Stomach (tissue), 9 donors: Measurements from ENCODE around the gene EHD3. TPM values are rescaled to one million over a fixed set of nuclear protein-coding genes. Genes with fewer than 3 reads are reported as not detected.

Experiments
- DNase-seq, 2 donors: peaks; one replicate each; pipeline versions ENCODE4 v3.0.0 to v3.0.0-alpha.2; 2013 to 2019
- H3K27ac ChIP-seq, 5 donors: fragments of 200-600 bp in 4 of 5; sonication (generic) in 4 of 5; one replicate each; pipeline ENCODE4 v1.5.1; 2013 to 2019; ENCODE audit warnings: mild to moderate bottlenecking in 1 of 5, moderate library complexity in 1 of 5
- H3K27me3 ChIP-seq, 3 donors: fragments of 200-600 bp; sonication (generic); one replicate each; pipeline ENCODE4 v1.5.1; 2017 to 2019; ENCODE audit warnings: mixed run types in 1 of 3
- H3K36me3 ChIP-seq, 4 donors: fragments of 200-600 bp; sonication (generic); 1 replicate in 3 of 4; 2 replicates in 1 of 4; pipeline ENCODE4 v1.5.1; 2016 to 2019
- H3K4me1 ChIP-seq, 4 donors: fragments of 200-600 bp; sonication (generic); one replicate each; pipeline ENCODE4 v1.5.1; 2016 to 2019
- H3K4me3 ChIP-seq, 4 donors: fragments of 200-600 bp; sonication (generic) in 3 of 4; one replicate each; pipeline ENCODE4 v1.5.1; 2016 to 2019; ENCODE audit warnings: mild to moderate bottlenecking in 1 of 4
- H3K9me3 ChIP-seq, 4 donors: fragments of 200-600 bp; sonication (generic); one replicate each; pipeline ENCODE4 v1.5.1; 2016 to 2019
- CTCF ChIP-seq, 7 experiments: fragments of 450-650 bp in 4 of 7; fragments of 200-600 bp in 3 of 7; sonication (generic) in 3 of 7; IDR thresholded peaks; one replicate each; pipeline ENCODE4 v1.5.1; 2016 to 2019; ENCODE audit warnings: antibody characterized with exemption in 7 of 7, control low read depth in 2 of 7, mild to moderate bottlenecking in 1 of 7
- EP300 ChIP-seq: sonication (generic); formaldehyde crosslinking; IDR thresholded peaks from one replicate; pipeline ENCODE4 v1.6.1; 2017; ENCODE audit warnings: antibody characterized with exemption
- POLR2A ChIP-seq, 4 donors: fragments of 450-650 bp; IDR thresholded peaks; one replicate each; pipeline ENCODE4 v1.6.1; 2016; ENCODE audit warnings: antibody characterized with exemption in 4 of 4, control low read depth in 2 of 4, mild to moderate bottlenecking in 1 of 4, moderate library complexity in 1 of 4
- POLR2AphosphoS5 ChIP-seq, 3 donors: sonication (generic); formaldehyde crosslinking; IDR thresholded peaks; one replicate each; pipeline ENCODE4 v1.6.1; 2016; ENCODE audit warnings: antibody characterized with exemption in 3 of 3
- WGBS, 5 donors: extraction: QIAGEN DNeasy Blood & Tissue Kit in 3 of 5; methylation state at CpG; one replicate each; pipeline versions ENCODE4 v1.1.5 to v1.1.7; 2013 to 2018; 5-methylcytosine and 5-hydroxymethylcytosine counted together
- intact Hi-C: fragments of 100-400 bp; cut with DNase I; formaldehyde crosslinking; loops from one replicate; pipeline ENCODE4 v1.15.1; 2023; ENCODE audit warnings: low total_unique reads
- polyA plus RNA-seq, 3 donors: library from polyadenylated mRNA; stranded (reverse); fragments of 200-250 nt; gene quantifications; one replicate each; pipeline ENCODE4 v1.2.3, GENCODE V29; 2013
- total RNA-seq, 5 donors: library from RNA; depleted of rRNA; stranded (reverse); fragments of >200 nt; gene quantifications; one replicate each; pipeline versions ENCODE4 v1.1.0 to v1.2.3, GENCODE V29; 2014 to 2016
- donor health status: healthy with polysubstance abuse.
- donor health status: Bipolar disorder and iron deficiency.
- donor health status: healthy.

EHD3 gene
- total and polyA plus RNA-seq, 8 donors = 0.45 to 7.5 (median 3.6) TPM

- H3K4me3 ChIP-seq = no peak overlapping the region
- DNase-seq = no peak
- intact Hi-C loops = no loop called here
- peaks cover 0 to 6% (median 0%) of the 10 kb centered on the region in 3 donors for H3K27me3 ChIP-seq
- TF ChIP-seq POLR2AphosphoS5 (IDR thresholded peaks at IDR 0.05) = no peak
- TF ChIP-seq EP300 = no peak
- no peak for TF ChIP-seq CTCF (IDR thresholded peaks at IDR 0.05)
- no peak for TF ChIP-seq POLR2A (IDR thresholded peaks at IDR 0.05)
- no peak overlapping the region for H3K27ac ChIP-seq
- H3K9me3 ChIP-seq = no peaks in the 10 kb centered on the region
- no peaks in the 10 kb centered on the region for H3K4me1 ChIP-seq
- no peaks in the 10 kb centered on the region for H3K36me3 ChIP-seq
- 73 to 90% (median 83%) methylated on average over 4 of the region's 4 CpGs for WGBS, 5 donors
Observed at GRCh38 chr2:31189141-31189540, 44.8 kb upstream of the EHD3 start.

GRCh38 chr2:31190188-31190587, 43.8 kb upstream of the EHD3 start:
- no peak overlapping the region for H3K27ac ChIP-seq
- no peak overlapping the region for H3K4me3 ChIP-seq
- no peaks in the 10 kb centered on the region for H3K36me3 ChIP-seq
- 74 to 86% (median 82%) methylated on average over 1 of the region's 1 CpG for WGBS, 5 donors
- no peak for TF ChIP-seq EP300
- TF ChIP-seq CTCF (IDR thresholded peaks at IDR 0.05) = no peak
- no peak for TF ChIP-seq POLR2A (IDR thresholded peaks at IDR 0.05)
- no peak for TF ChIP-seq POLR2AphosphoS5 (IDR thresholded peaks at IDR 0.05)
- intact Hi-C loops = no loop called here
- H3K4me1 ChIP-seq = no peaks in the 10 kb centered on the region
- no peak for DNase-seq
- peaks cover 0 to 6% (median 0%) of the 10 kb centered on the region in 3 donors for H3K27me3 ChIP-seq
- no peaks in the 10 kb centered on the region for H3K9me3 ChIP-seq

GRCh38 chr2:31191931-31192330, 42.0 kb upstream of the EHD3 start:
- intact Hi-C loops = no loop called here
- DNase-seq = no peak
- Histone ChIP-seq H3K36me3 (no peaks in the 10 kb centered on the region), H3K27ac (no peak overlapping the region), H3K4me3 (no peak overlapping the region), H3K9me3 (no peaks in the 10 kb centered on the region), H3K27me3 (peaks cover 0 to 5% (median 0%) of the 10 kb centered on the region in 3 donors), H3K4me1 (no peaks in the 10 kb centered on the region)
- no peak for TF ChIP-seq CTCF (IDR thresholded peaks at IDR 0.05)
- no peak for TF ChIP-seq POLR2A (IDR thresholded peaks at IDR 0.05)
- TF ChIP-seq EP300 = no peak
- no peak for TF ChIP-seq POLR2AphosphoS5 (IDR thresholded peaks at IDR 0.05)
- 88 to 98% (median 93%) methylated on average over 6 to 11 of the region's 11 CpGs for WGBS, 5 donors

- intact Hi-C loops = no loop called here
Observed at GRCh38 chr2:31192396-31192795, 41.6 kb upstream of the EHD3 start.

More at GRCh38 chr2:31192396-31192795, 41.6 kb upstream of the EHD3 start:
- Histone ChIP-seq H3K9me3 (no peaks in the 10 kb centered on the region), H3K36me3 (no peaks in the 10 kb centered on the region), H3K4me3 (no peak overlapping the region), H3K27ac (no peak overlapping the region), H3K27me3 (peaks cover 0 to under 1% (median 0%) of the 10 kb centered on the region in 3 donors), H3K4me1 (no peaks in the 10 kb centered on the region)
- 90 to 93% (median 92%) methylated on average over 2 of the region's 2 CpGs for WGBS, 5 donors
- DNase-seq = no peak
- TF ChIP-seq POLR2A (IDR thresholded peaks at IDR 0.05) (no peak), POLR2AphosphoS5 (IDR thresholded peaks at IDR 0.05) (no peak), EP300 (no peak), CTCF (IDR thresholded peaks at IDR 0.05) (no peak)
